NCI-H2029 (cell line): ENCODE data around the gene CARD6.
"Not testable (repeated sequence)": the region's sequence is repeated elsewhere in the genome, so short reads cannot be mapped to it uniquely, and the experiment has no call there.

ENCODE experiments used
- DNase-seq: peaks from one replicate; lab custom pipeline; 2025; lab: John Stamatoyannopoulos, UW

Gene CARD6

DNA sequence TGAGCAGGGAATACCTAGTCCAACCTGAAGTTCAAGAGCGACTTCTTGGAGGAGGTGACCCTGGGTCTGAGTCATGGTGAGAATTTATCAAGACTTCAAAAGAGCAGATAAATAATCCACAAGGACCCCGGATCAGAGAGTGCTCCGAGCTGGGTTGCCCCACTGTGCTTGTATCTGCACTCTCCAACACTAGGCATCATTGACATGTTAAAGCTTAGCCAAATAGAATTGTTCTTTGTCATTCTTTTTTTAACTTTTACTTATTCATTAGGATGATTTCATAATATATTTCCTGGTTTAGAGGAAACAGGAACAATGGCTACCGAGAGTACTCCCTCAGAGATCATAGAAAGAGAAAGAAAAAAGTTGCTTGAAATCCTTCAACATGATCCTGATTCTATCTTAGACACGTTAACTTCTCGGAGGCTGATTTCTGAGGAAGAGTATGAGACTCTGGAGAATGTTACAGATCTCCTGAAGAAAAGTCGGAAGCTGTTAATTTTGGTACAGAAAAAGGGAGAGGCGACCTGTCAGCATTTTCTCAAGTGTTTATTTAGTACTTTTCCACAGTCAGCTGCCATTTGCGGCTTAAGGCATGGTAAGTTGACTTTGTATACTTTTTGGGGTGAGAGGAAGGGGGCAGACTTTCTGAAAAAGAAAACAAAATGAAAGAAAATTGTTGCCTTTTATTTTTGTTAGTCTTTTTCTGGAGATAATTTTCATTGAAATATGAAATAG lies at the start of gene CARD6:
CARD6 (plus strand) TSS at position 300 of the 738 bp plus-strand sequence; CDS start at position 316, 16 bp downstream.
- no peak for DNase-seq

GRCh38 chr5:40791715-40792139 lies 49.4 kb upstream of the CARD6 start:
- DNase-seq = no peak

DNA sequence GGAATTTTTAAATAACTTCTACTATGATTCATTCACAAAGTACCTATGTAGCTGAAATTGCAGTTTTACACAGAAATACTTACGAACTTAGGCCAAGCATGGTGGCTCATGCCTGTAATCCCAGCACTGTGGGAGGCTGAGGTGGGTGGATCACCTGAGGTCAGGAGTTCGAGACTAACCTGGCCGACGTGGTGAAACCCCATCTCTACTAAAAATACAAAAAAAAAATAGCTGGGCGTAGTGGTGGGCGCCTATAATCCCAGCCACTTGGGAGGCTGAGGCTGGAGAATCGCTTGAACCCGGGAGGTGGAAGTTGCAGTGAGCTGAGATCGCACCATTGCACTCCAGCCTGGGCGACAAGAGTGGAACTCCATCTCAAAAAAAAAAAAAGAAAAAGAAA lies 48.5 kb upstream of the CARD6 start:
- DNase-seq = not testable (repeated sequence)

- not testable (repeated sequence) for DNase-seq
These were observed 46.8 kb upstream of the CARD6 start for GRCh38 chr5:40794340-40794739.

GRCh38 chr5:40794877-40795276 lies 46.3 kb upstream of the CARD6 start:
- DNase-seq = not testable (repeated sequence)

DNA sequence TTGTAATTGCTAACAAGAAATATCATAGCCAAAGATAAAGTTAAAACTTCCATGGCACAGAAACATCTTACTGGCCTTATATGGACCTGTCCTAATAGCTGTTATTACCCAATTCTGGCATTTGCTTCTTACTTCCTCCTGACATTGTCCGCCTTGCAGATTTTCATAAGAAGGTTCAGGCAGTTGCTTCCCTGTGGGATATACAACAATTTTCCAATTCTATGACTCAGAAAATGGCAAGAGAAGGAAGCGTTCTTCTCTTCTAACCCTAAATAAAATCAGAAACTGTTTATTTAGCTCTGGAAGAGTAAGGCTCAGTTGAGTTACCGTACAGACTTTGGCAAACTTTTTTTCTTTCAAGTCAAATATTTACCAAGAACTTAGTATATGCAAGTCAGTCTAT lies 44.7 kb upstream of the CARD6 start:
- DNase-seq = no peak

DNA sequence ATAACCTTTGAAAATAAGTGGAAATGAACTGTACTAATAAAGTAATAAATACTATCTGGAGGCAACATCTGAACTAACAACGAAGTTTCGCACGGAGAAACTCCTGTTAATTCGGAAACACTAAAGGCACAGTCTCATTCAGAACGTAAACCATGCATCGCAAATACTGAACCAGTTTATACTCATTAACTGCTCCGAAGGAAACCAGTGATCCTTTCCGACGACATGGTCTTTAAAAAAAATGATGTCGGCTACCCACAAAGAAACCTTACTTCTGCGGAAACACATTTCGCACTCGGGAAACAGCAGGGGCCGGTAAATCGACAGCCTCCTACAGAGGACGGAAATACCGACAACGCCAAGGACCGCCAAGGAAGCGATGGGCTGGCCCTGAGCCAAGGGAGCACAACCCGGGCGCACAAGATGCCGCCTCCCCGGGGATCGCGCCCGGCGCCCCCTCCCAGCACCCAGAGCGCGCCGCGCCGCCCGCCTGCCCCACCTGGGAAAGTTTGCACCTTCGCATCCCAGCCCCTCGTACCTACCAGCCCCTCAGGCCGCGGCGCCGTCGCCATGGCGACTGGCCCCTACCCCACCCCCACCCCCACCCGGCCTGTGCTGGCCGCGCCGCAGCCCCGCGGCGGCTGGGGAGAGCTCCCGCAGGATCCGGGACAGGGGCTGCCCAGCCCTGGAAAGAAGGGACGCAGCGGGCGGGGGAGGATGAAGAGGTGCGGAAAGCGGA lies 43.7 kb upstream of the CARD6 start:
- peak; percentile 47 for DNase-seq

DNA sequence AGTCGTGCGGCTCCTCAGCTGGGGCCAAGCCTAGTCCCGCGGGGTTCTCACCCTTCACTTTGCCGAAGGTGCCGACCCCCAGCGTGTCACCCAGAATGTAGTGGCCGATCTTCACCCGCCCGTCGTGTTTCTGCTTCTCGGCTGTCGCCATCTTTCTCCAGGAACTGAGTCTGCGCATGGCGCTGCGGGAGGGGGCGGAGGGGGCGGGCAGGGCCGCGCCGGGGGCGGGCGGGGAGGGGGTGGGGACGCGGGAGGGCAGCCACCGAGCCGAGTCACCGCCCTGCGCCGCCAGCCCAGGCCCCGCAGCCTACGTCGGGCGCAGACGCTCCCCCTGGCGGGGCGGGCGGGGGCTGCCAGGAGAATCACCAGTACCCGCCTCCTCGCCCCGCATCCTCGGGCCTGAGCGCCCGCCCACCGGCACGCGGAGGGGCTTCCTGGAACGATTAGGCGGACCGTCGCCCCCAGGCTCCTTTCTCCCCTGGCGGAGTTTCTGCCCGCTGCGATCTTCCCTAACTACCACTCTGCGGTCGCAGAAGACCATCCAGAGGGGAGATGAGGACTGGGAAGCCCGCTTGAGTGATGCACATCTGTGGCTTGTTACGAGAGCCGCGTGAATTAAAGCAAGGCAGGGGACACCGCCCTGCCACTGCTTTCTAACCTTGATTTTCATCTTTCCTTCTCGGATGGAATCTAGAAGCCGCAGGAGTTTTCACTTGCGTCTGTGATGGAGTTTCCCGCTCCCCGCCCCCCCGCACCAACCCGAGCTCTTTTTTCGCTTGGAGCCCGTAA lies 43.0 kb upstream of the CARD6 start, which contains the start of gene PRKAA1:
PRKAA1 (minus strand) TSS at position 363 of the 789 bp plus-strand sequence; CDS start at position 178, 185 bp downstream.
- peak; percentile 67 for DNase-seq

- no peak for DNase-seq
These were observed 42.4 kb upstream of the CARD6 start for GRCh38 chr5:40798801-40799210.

DNA sequence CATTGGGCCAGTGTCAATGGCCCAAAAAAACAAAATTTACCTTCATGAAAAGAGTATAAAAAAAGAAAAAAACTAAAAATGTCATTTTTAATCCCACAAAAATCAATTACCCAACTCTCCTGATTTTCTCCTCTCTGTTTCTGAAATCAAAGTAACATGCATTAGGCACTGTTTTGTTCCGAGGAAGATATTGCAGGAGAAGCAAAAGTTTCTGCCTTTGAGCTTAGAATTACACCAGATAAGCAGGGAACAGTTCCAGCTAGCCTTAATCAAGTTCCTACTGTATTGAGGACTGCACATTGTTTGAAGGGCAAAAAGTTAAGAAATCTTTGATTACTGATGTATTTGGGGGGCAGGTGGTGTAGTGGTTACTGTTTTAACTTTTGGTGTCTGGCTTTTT lies 41.9 kb upstream of the CARD6 start:
- DNase-seq = no peak

DNA sequence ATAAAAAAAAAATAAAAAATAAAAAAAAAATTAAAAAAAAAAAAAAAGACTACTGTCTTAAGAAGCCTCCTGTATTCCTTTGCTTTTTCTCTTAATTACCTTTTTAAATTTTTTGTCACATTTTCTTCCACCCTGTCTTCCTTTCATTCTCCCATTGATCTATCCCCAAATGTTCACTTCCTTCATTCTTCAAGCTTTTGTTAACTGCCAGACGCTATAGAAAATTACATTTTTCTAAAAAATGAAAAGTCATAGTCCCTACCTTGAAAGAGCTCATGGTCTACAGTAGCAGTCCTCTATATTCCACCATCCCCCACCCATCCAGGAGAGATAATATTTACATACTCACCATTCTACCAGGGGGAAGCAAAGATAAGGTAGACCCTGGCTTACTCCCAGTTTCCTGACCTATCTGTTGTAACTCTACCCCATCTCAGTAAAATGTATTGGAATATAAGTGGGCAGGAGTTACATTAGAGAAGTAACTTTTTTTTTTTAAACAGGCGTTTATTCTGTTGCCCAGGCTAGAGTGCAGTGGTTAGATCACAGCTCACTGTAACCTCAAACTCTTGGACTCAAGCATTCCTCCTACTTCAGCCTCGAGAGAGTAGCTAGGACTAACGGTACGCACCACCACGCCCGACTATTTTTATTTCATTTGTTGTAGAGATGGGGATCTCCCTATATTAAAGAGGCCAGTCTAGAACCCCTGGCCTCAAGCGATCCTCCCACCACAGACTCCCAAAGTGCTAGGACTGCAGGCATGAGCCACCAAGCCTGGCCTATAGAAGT lies 39.2 kb upstream of the CARD6 start:
- no peak for DNase-seq

DNA sequence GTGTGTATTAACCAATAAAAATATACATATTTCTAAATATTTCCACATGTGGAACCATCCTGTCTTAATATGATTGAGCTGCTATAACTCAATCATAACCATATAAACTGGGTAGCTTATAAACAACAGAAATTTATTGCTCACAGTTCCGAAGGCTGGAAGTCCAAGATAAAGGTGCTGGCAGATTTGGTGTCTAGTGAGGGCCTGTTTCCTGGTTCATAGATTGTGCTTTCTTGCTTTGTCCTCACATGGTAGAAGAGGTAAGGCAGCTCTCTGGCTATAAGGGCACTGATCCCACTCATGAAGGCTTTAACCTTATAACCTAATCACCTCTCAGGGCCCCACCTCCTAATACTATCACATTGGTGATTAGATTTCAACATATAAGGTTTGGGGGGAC lies 29.0 kb upstream of the CARD6 start:
- DNase-seq = no peak

DNA sequence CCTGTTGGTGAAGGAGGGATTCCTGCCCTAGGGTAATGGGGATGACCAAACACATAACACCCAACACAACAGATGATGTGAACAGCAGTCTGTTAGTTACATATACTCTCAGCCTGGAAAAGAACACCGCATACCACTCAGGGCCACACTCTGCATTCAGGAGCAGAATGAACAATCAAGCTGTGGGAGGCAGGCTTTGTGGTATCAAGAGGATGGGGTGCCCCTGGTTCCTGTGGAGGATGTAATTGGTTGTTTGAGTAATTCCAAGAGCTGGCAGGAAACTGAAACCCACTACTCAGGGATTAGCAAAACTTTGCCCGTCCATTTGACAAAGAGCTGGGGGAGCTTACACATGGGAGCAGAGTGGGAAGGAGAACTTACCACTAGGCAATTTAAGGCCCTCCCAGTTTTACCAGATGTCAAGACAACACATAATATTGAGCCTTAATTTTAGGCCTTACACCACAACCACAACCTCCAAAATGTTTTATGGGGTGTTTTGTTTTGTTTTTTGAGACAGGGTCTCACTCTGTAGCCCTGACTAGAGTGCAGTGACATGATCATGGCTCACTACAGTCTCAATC lies 27.4 kb upstream of the CARD6 start:
- DNase-seq = no peak

DNA sequence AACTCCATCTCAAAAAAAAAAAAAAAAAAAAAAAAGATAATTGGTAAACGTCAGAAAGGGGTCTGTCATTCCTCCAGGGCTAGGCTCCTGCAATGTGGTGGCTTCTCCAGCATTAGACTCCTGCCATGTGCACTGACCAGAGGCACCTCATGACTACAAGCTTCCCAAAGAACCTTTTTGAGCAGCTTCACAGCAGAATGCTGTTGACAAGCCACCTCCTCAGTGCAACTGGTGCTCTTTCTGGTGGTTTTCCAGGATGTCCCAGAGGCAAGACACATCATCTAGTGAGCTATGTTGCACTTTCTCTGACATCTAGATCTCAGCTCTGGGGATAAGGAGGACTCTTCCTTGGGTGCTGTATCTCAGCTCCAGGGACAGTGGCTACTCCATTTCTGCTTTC lies 17.7 kb upstream of the CARD6 start:
- DNase-seq = no peak

GRCh38 chr5:40825461-40826043 lies 15.6 kb upstream of the CARD6 start:
- DNase-seq = not testable (repeated sequence)

DNA sequence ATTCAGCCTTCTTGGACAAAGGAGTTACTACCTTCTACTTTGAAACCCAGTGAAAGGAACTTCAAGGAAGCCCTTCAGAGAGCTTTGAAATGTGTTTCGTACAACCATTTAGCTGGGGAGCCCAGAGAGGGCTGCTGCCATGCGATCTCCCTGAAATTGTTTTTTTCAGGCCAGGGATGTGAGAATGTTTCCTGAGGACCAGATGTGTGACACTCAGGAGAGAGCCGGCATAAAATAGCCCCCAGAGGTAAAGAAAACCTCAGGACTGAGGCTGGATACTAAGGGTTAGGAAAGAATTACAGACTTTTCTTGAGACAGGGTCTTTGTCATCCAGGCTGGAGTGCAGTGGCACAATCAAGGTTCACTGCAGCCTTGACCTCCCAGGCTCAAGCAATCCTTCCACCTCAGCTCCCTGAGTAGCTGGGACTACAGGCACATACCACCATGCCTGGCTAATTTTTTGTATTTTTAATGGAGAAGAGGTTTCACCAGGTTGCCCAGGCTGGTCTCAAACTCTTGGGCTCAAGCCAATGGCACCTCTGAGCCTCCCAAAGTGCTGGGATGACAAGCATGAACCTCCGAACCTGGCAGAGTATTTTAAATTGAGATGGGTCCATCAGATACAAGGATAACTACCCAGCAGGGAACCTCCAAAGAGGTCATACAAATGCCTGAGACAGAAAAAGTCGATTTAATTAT lies 14.5 kb upstream of the CARD6 start:
- DNase-seq = no peak

DNA sequence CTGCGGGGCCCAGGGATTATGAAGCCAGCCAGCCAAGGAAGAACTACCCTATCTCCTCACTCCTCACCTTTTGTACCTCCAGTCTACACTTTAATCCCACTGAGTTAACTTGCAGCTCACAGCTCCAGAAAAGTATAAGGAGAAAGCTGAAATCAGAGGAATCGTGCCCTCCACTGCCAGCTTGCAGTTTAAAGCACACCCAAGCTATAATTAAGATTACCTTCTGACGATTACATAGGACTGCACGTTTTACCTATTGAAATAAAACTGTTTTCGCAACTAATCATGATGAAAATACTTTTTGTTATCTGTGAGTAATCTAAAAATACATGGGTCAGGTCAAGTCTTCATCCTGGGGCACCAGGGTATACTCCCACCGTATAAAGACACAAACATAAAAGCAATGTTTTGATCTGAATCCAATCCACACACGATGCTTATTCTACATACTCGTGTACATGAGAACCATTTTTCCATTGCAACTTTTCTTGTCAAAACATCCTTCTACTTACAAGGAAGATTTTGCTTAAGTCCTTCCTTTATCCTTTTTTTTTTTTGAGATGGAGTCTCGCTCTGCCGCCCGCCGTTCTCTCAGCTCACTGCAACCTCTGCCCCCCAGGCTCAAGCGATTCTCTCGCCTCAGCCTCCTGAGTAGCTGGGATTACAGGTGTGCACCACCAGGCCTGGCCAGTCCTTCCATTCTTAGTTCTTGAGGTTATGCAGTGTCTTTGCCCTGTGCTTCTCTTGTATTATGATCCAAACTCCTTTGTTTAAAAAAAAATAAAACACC lies 13.8 kb upstream of the CARD6 start:
- no peak for DNase-seq

DNA sequence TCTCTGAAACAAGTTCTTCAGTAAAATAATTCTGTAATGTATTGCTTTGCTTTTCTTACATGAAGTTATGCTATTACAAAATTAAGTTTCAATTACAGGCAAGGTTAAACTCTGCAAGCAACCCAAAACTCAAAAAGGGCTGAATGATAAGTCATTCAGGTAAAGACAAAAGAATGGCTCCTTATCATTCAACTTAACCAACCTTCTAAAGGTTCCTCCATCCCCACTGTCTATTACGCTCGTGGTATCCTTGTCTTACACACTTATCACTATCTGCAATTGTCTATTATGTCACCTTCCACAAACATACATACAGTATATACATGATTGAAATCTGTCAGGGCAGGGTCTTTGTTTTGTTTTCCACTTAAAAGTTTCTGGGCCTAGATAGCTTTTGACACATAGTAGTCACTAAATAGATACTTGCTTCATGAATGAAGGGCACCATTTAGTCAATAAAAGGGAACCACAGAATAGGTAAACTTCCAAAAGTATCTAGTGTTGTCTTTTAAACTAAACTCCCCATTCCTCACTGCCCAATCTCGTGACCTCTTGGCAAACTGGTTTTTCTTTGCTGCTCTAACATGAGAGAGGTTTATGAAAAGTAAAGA lies 13.0 kb upstream of the CARD6 start:
- DNase-seq = no peak
